Measurements from ENCODE around the gene PSME4. TPM values are rescaled to one million over a fixed set of nuclear protein-coding genes. Genes with fewer than 3 reads are reported as not detected.

Gene PSME4
- total RNA-seq, 1 donor from 2014 or later, result 51.0 TPM

GRCh38 chr2:53901192-53901591, 69.6 kb downstream of the PSME4 start:
- DNase-seq (no peak), ATAC-seq (no peak)
- intact Hi-C loops (cut with micrococcal nuclease), result no loop called here

GRCh38 chr2:53896864-53897263, 73.9 kb downstream of the PSME4 start:
- DNase-seq (no peak), ATAC-seq (peak; percentile 80)
- intact Hi-C loops (cut with micrococcal nuclease), result no loop called here

- no peak for DNase-seq
- intact Hi-C loops (cut with micrococcal nuclease), result no loop called here
- no peak for ATAC-seq
Measured at GRCh38 chr2:53886406-53887280, 84.2 kb downstream of the PSME4 start.

GRCh38 chr2:53884883-53885282, 85.9 kb downstream of the PSME4 start:
- intact Hi-C loops (cut with micrococcal nuclease), result no loop called here
- DNase-seq, result no peak
- no peak for ATAC-seq

- no peak for ATAC-seq
- DNase-seq, result no peak
- intact Hi-C loops (cut with micrococcal nuclease), result no loop called here
Measured at GRCh38 chr2:53881986-53882385, 88.8 kb downstream of the PSME4 start.

- ATAC-seq, result no peak
- no peak for DNase-seq
- intact Hi-C loops (cut with micrococcal nuclease), result no loop called here
Measured at GRCh38 chr2:53881360-53881759, 89.4 kb downstream of the PSME4 start.

- ATAC-seq (no peak), DNase-seq (no peak)
- intact Hi-C loops (cut with micrococcal nuclease), result no loop called here
Measured at GRCh38 chr2:53880756-53881155, 90.0 kb downstream of the PSME4 start.

GRCh38 chr2:53877556-53877955, 93.2 kb downstream of the PSME4 start:
- ATAC-seq, result no peak
- no peak for DNase-seq
- intact Hi-C loops (cut with micrococcal nuclease), result no loop called here

GRCh38 chr2:53877112-53877511, 93.7 kb downstream of the PSME4 start:
- DNase-seq (no peak), ATAC-seq (peak; percentile 57)
- intact Hi-C loops (cut with micrococcal nuclease), result no loop called here

GRCh38 chr2:53874401-53874950, 96.3 kb downstream of the PSME4 start:
- DNase-seq (no peak), ATAC-seq (no peak)
- intact Hi-C loops (cut with micrococcal nuclease), result no loop called here

- DNase-seq (no peak), ATAC-seq (no peak)
- intact Hi-C loops (cut with micrococcal nuclease), result no loop called here
Measured at GRCh38 chr2:53867773-53868172, 103.0 kb downstream of the PSME4 start.

GRCh38 chr2:53867169-53867568, 103.6 kb downstream of the PSME4 start:
- DNase-seq, result no peak
- intact Hi-C loops (cut with micrococcal nuclease), result no loop called here
- peak; percentile 84 for ATAC-seq

- ATAC-seq, result peak; percentile 24
- DNase-seq, result no peak
- intact Hi-C loops (cut with micrococcal nuclease), result no loop called here
Measured at GRCh38 chr2:53865962-53866361, 104.8 kb downstream of the PSME4 start.

GRCh38 chr2:53865264-53865663, 105.5 kb downstream of the PSME4 start:
- DNase-seq (no peak), ATAC-seq (no peak)
- intact Hi-C loops (cut with micrococcal nuclease), result no loop called here

- no peak for DNase-seq
- intact Hi-C loops (cut with micrococcal nuclease), result no loop called here
- ATAC-seq, result no peak
Measured at GRCh38 chr2:53863538-53864227, 107.1 kb downstream of the PSME4 start.

GRCh38 chr2:53861824-53862223, 109.0 kb downstream of the PSME4 start:
- ATAC-seq, result no peak
- DNase-seq, result no peak
- intact Hi-C loops (cut with micrococcal nuclease), result no loop called here

- intact Hi-C loops (cut with micrococcal nuclease), result no loop called here
- ATAC-seq, result peak; percentile 79
- DNase-seq, result peak; percentile 61
Measured at GRCh38 chr2:53859206-53860181, 111.3 kb downstream of the PSME4 start, which contains the start of gene GPR75. GPR75 (minus strand) TSS chr2:53859967; CDS start chr2:53854756, 5,211 bp downstream.

- intact Hi-C loops (cut with micrococcal nuclease), result no loop called here
- DNase-seq (no peak), ATAC-seq (no peak)
Measured at GRCh38 chr2:53856272-53856671, 114.5 kb downstream of the PSME4 start.

- no peak for DNase-seq
- intact Hi-C loops (cut with micrococcal nuclease), result no loop called here
- no peak for ATAC-seq
Measured at GRCh38 chr2:53854678-53855077, 116.1 kb downstream of the PSME4 start.

Data from left ventricle myocardium superior (tissue), 1 donor.